ENCODE results near the gene TMEM181.

DNA sequence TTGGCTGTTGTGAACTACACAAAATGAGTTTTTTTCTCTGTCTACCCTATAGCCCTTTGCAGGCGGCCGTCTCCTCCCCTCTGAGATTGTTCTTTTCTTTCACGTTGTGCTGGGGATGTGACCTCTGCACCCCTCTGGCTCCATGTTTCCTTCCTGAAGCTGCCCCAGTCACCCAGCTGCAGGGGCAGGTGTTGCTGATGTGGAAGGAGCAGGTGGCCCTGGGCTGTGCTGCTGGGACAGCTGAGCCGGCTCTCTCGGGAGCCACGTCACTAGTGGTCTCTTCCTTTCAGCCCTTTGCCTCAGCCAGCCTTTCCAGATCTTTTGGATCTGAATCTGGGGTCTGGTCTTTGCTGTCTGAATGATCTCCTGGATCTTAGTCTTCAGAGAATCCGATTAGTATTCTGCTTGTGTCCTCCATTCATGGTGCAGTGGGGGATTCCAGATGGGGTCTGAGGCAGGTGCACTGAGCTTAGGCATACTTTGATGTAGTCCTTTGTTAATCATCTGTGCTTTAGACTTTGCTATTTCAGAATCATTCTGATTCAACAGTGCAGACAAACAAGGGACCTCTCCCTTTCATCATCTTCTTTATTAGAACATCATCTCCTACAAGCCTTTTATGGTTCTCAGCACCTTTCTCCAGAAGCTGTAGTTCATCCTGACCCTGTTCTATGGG, 31.4 kb downstream of the TMEM181 start:
- TF ChIP-seq, protein P1, sequence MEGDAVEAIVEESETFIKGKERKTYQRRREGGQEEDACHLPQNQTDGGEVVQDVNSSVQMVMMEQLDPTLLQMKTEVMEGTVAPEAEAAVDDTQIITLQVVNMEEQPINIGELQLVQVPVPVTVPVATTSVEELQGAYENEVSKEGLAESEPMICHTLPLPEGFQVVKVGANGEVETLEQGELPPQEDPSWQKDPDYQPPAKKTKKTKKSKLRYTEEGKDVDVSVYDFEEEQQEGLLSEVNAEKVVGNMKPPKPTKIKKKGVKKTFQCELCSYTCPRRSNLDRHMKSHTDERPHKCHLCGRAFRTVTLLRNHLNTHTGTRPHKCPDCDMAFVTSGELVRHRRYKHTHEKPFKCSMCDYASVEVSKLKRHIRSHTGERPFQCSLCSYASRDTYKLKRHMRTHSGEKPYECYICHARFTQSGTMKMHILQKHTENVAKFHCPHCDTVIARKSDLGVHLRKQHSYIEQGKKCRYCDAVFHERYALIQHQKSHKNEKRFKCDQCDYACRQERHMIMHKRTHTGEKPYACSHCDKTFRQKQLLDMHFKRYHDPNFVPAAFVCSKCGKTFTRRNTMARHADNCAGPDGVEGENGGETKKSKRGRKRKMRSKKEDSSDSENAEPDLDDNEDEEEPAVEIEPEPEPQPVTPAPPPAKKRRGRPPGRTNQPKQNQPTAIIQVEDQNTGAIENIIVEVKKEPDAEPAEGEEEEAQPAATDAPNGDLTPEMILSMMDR (IDR thresholded peaks at IDR 0.05; ENCODE audit: poor library complexity) = no peak
- TF ChIP-seq EZH2 (IDR thresholded peaks at IDR 0.05; ENCODE audit: borderline replicate concordance) (no peak), EZH2phosphoT487 (IDR thresholded peaks at IDR 0.05; ENCODE audit: low read depth, severe bottlenecking, unreplicated experiment) (no peak)
